Lower leg skin (tissue), 3 donors: ENCODE results near the gene VWA8.

Experiments
- CTCF ChIP-seq, 3 donors: fragments of 450-650 bp; IDR thresholded peaks; one replicate each; pipeline ENCODE4 v1.5.1; 2016; ENCODE audit warnings: antibody characterized with exemption in 3 of 3, mild to moderate bottlenecking in 3 of 3, moderate library complexity in 2 of 3
- POLR2A ChIP-seq, 2 donors: fragments of 450-650 bp; IDR thresholded peaks; one replicate each; pipeline ENCODE4 v1.6.1; 2016 to 2017; ENCODE audit warnings: antibody characterized with exemption in 2 of 2, mild to moderate bottlenecking in 1 of 2, moderate library complexity in 1 of 2

- TF ChIP-seq CTCF (IDR thresholded peaks at IDR 0.05) = no peak
- TF ChIP-seq POLR2A (IDR thresholded peaks at IDR 0.05) = no peak
Observed at GRCh38 chr13:41785402-41786172, 175.3 kb downstream of the VWA8 start.
